ENCODE results near the gene DTNA. TPM values are rescaled to one million over a fixed set of nuclear protein-coding genes. Genes with fewer than 3 reads are reported as not detected.
"Not testable (repeated sequence)": the region's sequence is repeated elsewhere in the genome, so short reads cannot be mapped to it uniquely, and the experiment has no call there.

DTNA gene
- total RNA-seq, 1 experiment from 2014 or later: not detected

- no peak for TF ChIP-seq EZH2 (IDR thresholded peaks at IDR 0.05; ENCODE audit: low read depth)
- TF ChIP-seq CTCF (conservative IDR thresholded peaks at IDR 0.05): no peak
- Histone ChIP-seq H3K9me2 (ENCODE audit: insufficient read depth) (no peaks in the 10 kb centered on the region), H3K27me3 (ENCODE audit: insufficient read depth, low read depth) (no peaks in the 10 kb centered on the region), H2AFZ (no peak overlapping the region), H3K27ac (no peak overlapping the region), H3F3A (ENCODE audit: insufficient read depth, low read depth) (no peaks in the 10 kb centered on the region), H3K4me2 (no peak overlapping the region), H4K20me1 (ENCODE audit: insufficient read depth) (no peaks in the 10 kb centered on the region), H3K9me3 (ENCODE audit: insufficient read depth, low read depth) (no peaks in the 10 kb centered on the region), H3K4me1 (replicated peaks; ENCODE audit: insufficient read depth) (no peaks in the 10 kb centered on the region), H3K79me2 (ENCODE audit: low read depth) (no peaks in the 10 kb centered on the region), H3K36me3 (ENCODE audit: low read depth) (no peaks in the 10 kb centered on the region), H3K4me3 (no peak overlapping the region)
- BruUV-seq (replicated peaks): no TSS peak
- no peak for DNase-seq
- intact Hi-C loops (cut with micrococcal nuclease; ENCODE audit: unreplicated experiment): no loop called here
- POLR2A ChIA-PET (ENCODE audit: unreplicated experiment): no interaction called here
- CTCF ChIA-PET: no interaction called here
These were observed 8.5 kb downstream of the DTNA start for GRCh38 chr18:34718610-34719009.

- CTCF ChIA-PET: no interaction called here
- H3K4me2 ChIP-seq: no peak overlapping the region
- no peak overlapping the region for H2AFZ ChIP-seq
- H3K9me2 ChIP-seq (ENCODE audit: insufficient read depth): no peaks in the 10 kb centered on the region
- H3K4me1 ChIP-seq (replicated peaks; ENCODE audit: insufficient read depth): no peaks in the 10 kb centered on the region
- H3K36me3 ChIP-seq (ENCODE audit: low read depth): no peaks in the 10 kb centered on the region
- H3K4me3 ChIP-seq: no peak overlapping the region
- DNase-seq: no peak
- no peaks in the 10 kb centered on the region for H4K20me1 ChIP-seq (ENCODE audit: insufficient read depth)
- TF ChIP-seq CTCF (conservative IDR thresholded peaks at IDR 0.05) (no peak), EZH2 (IDR thresholded peaks at IDR 0.05; ENCODE audit: low read depth) (no peak)
- no peaks in the 10 kb centered on the region for H3K9me3 ChIP-seq (ENCODE audit: insufficient read depth, low read depth)
- H3F3A ChIP-seq (ENCODE audit: insufficient read depth, low read depth): no peaks in the 10 kb centered on the region
- H3K79me2 ChIP-seq (ENCODE audit: low read depth): no peaks in the 10 kb centered on the region
- BruUV-seq (replicated peaks): no TSS peak
- POLR2A ChIA-PET (ENCODE audit: unreplicated experiment): no interaction called here
- no peak overlapping the region for H3K27ac ChIP-seq
- H3K27me3 ChIP-seq (ENCODE audit: insufficient read depth, low read depth): no peaks in the 10 kb centered on the region
- intact Hi-C loops (cut with micrococcal nuclease; ENCODE audit: unreplicated experiment): no loop called here
These were observed 10.1 kb downstream of the DTNA start for GRCh38 chr18:34720220-34720619.

- intact Hi-C loops (cut with micrococcal nuclease; ENCODE audit: unreplicated experiment): no loop called here
- no peaks in the 10 kb centered on the region for H4K20me1 ChIP-seq (ENCODE audit: insufficient read depth)
- POLR2A ChIA-PET (ENCODE audit: unreplicated experiment): no interaction called here
- no peak for TF ChIP-seq CTCF (conservative IDR thresholded peaks at IDR 0.05)
- no peak overlapping the region for H2AFZ ChIP-seq
- no TSS peak for BruUV-seq (replicated peaks)
- no peaks in the 10 kb centered on the region for H3K27me3 ChIP-seq (ENCODE audit: insufficient read depth, low read depth)
- no peak overlapping the region for H3K27ac ChIP-seq
- H3K4me1 ChIP-seq (replicated peaks; ENCODE audit: insufficient read depth): no peaks in the 10 kb centered on the region
- no peaks in the 10 kb centered on the region for H3F3A ChIP-seq (ENCODE audit: insufficient read depth, low read depth)
- H3K9me2 ChIP-seq (ENCODE audit: insufficient read depth): no peaks in the 10 kb centered on the region
- H3K36me3 ChIP-seq (ENCODE audit: low read depth): no peaks in the 10 kb centered on the region
- no peaks in the 10 kb centered on the region for H3K79me2 ChIP-seq (ENCODE audit: low read depth)
- CTCF ChIA-PET: no interaction called here
- no peak for DNase-seq
- no peak overlapping the region for H3K4me3 ChIP-seq
- H3K9me3 ChIP-seq (ENCODE audit: insufficient read depth, low read depth): no peaks in the 10 kb centered on the region
- no peak overlapping the region for H3K4me2 ChIP-seq
These were observed 13.0 kb downstream of the DTNA start for GRCh38 chr18:34723143-34723542.

- not testable (repeated sequence) for BruUV-seq (replicated peaks)
These were observed 15.6 kb downstream of the DTNA start for GRCh38 chr18:34725737-34726136.

More at GRCh38 chr18:34725737-34726136, 15.6 kb downstream of the DTNA start:
- H3K9me3 ChIP-seq (ENCODE audit: insufficient read depth, low read depth); H3K36me3 ChIP-seq (ENCODE audit: low read depth); H3F3A ChIP-seq (ENCODE audit: insufficient read depth, low read depth); H3K27ac ChIP-seq; H3K9me2 ChIP-seq (ENCODE audit: insufficient read depth); H3K4me2 ChIP-seq; H2AFZ ChIP-seq; H3K4me1 ChIP-seq (replicated peaks; ENCODE audit: insufficient read depth); H3K27me3 ChIP-seq (ENCODE audit: insufficient read depth, low read depth); intact Hi-C loops (cut with micrococcal nuclease; ENCODE audit: unreplicated experiment); H3K79me2 ChIP-seq (ENCODE audit: low read depth); H3K4me3 ChIP-seq; H4K20me1 ChIP-seq (ENCODE audit: insufficient read depth); POLR2A ChIA-PET (ENCODE audit: unreplicated experiment); CTCF ChIA-PET; DNase-seq: not testable (repeated sequence)
